H1 (cell line): ENCODE measurements around the gene CA5A. TPM values are rescaled to one million over a fixed set of nuclear protein-coding genes. Genes with fewer than 3 reads are reported as not detected.
A peak's percentile ranks its signal among the peaks of the same experiment; 100 is the strongest.

ENCODE experiments used
- CTCF ChIA-PET: fragments of 300-600 bp; sonication (Branson Sonifier 250); formaldehyde crosslinking; loops from one replicate; lab custom pipeline; 2021; ENCODE audit not compliant: partially characterized antibody; lab: Charles Lee
- POLR2A ChIA-PET: fragments of 300-600 bp; sonication (Branson Sonifier 250); formaldehyde crosslinking; loops from one replicate; lab custom pipeline; 2021; ENCODE audit warnings: inconsistent platforms; ENCODE audit not compliant: partially characterized antibody; lab: Charles Lee
- DNase-seq, 2 experiments: peaks; one replicate each; pipeline versions ENCODE4 v3.0.0 to v3.0.0-alpha.2; 2010 to 2022; ENCODE audit warnings: low spot score in 2 of 2, low read depth in 1 of 2, mixed read lengths in 1 of 2
- FAIRE-seq: peaks from 2 replicates; lab custom pipeline; 2011; peaks lifted over from hg19 to GRCh38; lab: Jason Lieb, UNC
- H2AFZ ChIP-seq: 2 replicates; pipeline ENCODE4 v1.8.1; 2012; ENCODE audit warnings: low read length, inconsistent platforms
- H2AK5ac ChIP-seq: 2 replicates; pipeline ENCODE4 v1.6.1; 2013; ENCODE audit warnings: low read depth, low read length
- H2BK120ac ChIP-seq: replicated peaks from 2 replicates; pipeline ENCODE3; 2013; ENCODE audit warnings: low read depth, low read length, inconsistent platforms
- H2BK12ac ChIP-seq: 2 replicates; pipeline ENCODE4 v1.6.1; 2013; ENCODE audit warnings: low read depth, low read length
- H2BK15ac ChIP-seq: 2 replicates; pipeline ENCODE4 v1.6.1; 2013; ENCODE audit warnings: low read length
- H2BK20ac ChIP-seq: 2 replicates; pipeline ENCODE4 v1.6.1; 2013; ENCODE audit warnings: low read length
- H2BK5ac ChIP-seq: 2 replicates; pipeline ENCODE4 v1.6.1; 2013; ENCODE audit warnings: low read depth, low read length
- H3K14ac ChIP-seq: 2 replicates; pipeline ENCODE4 v1.6.1; 2013; ENCODE audit warnings: inconsistent platforms; ENCODE audit not compliant: insufficient read length
- H3K18ac ChIP-seq: 2 replicates; pipeline ENCODE4 v1.6.1; 2013; ENCODE audit warnings: low read length; ENCODE audit errors: extremely low read depth
- H3K23ac ChIP-seq: 2 replicates; pipeline ENCODE4 v1.6.1; 2013; ENCODE audit warnings: inconsistent platforms; ENCODE audit not compliant: insufficient read length
- H3K23me2 ChIP-seq: 2 replicates; pipeline ENCODE4 v1.6.1; 2013; ENCODE audit warnings: low read depth, low read length
- H3K27ac ChIP-seq: 2 replicates; pipeline ENCODE4 v1.6.1; 2011; ENCODE audit warnings: low read depth, low read length, inconsistent platforms
- H3K27me3 ChIP-seq, 4 experiments: replicated peaks in 1 of 4; 1 replicate in 1 of 4; 2 replicates in 3 of 4; pipeline versions ENCODE4 v1.6.1 to v1.8.1; 2011 to 2013; ENCODE audit warnings: low read length in 3 of 4, mild to moderate bottlenecking in 3 of 4, inconsistent platforms in 2 of 4, mixed read lengths in 2 of 4, moderate library complexity in 1 of 4; ENCODE audit not compliant: control insufficient read depth in 3 of 4, insufficient read depth in 3 of 4; ENCODE audit errors: extremely low read depth in 1 of 4
- H3K36me3 ChIP-seq, 4 experiments: 2 replicates each; pipeline versions ENCODE4 v1.6.1 to v1.8.1; 2011 to 2013; ENCODE audit warnings: mild to moderate bottlenecking in 4 of 4, low read length in 3 of 4, moderate library complexity in 2 of 4, control low read depth in 1 of 4, inconsistent platforms in 1 of 4; ENCODE audit not compliant: insufficient read depth in 4 of 4, control insufficient read depth in 2 of 4
- H3K4ac ChIP-seq: replicated peaks from 2 replicates; pipeline ENCODE3; 2013; ENCODE audit warnings: low read length, low read depth, mixed read lengths, inconsistent platforms; ENCODE audit not compliant: insufficient read length
- H3K4me1 ChIP-seq, 4 experiments: replicated peaks in 1 of 4; 1 replicate in 1 of 4; 2 replicates in 3 of 4; pipeline versions ENCODE4 v1.6.1 to v1.8.1; 2011 to 2013; ENCODE audit warnings: low read length in 3 of 4, inconsistent platforms in 2 of 4, mixed read lengths in 1 of 4; ENCODE audit not compliant: insufficient read depth in 4 of 4, control insufficient read depth in 3 of 4
- H3K4me2 ChIP-seq, 2 experiments: 2 replicates each; pipeline versions ENCODE4 v1.6.1 to v1.8.1; 2011 to 2013; ENCODE audit warnings: low read depth in 2 of 2, low read length in 2 of 2, control low read depth in 1 of 2, inconsistent platforms in 1 of 2, mild to moderate bottlenecking in 1 of 2; ENCODE audit not compliant: insufficient read depth in 1 of 2
- H3K4me3 ChIP-seq, 4 experiments: fragments of 200-600, 300-600 bp in 1 of 4; sonication (generic), shearing (Covaris generic), sonication (Bioruptor Twin) in 1 of 4; 2 replicates each; pipeline versions ENCODE4 v1.5.1 to v1.8.1; 2011 to 2016; ENCODE audit warnings: low read length in 4 of 4, low read depth in 3 of 4, control low read depth in 2 of 4, inconsistent platforms in 2 of 4, mild to moderate bottlenecking in 2 of 4, mixed read lengths in 1 of 4, moderate library complexity in 1 of 4; ENCODE audit not compliant: insufficient read depth in 2 of 4; ENCODE audit errors: extremely low read depth in 1 of 4
- H3K56ac ChIP-seq: replicated peaks from 2 replicates; pipeline ENCODE3; 2013; ENCODE audit warnings: low read depth, mild to moderate bottlenecking, mixed read lengths, low read length, inconsistent platforms; ENCODE audit not compliant: insufficient read length
- H3K79me1 ChIP-seq: 2 replicates; pipeline ENCODE4 v1.6.1; 2013; ENCODE audit warnings: low read depth, low read length, control low read depth
- H3K79me2 ChIP-seq, 2 experiments: 2 replicates each; pipeline versions ENCODE4 v1.6.1 to v1.8.1; 2012 to 2013; ENCODE audit warnings: low read length in 2 of 2, mild to moderate bottlenecking in 2 of 2, inconsistent platforms in 1 of 2; ENCODE audit not compliant: insufficient read depth in 2 of 2, control insufficient read depth in 1 of 2
- H3K9ac ChIP-seq, 4 experiments: replicated peaks in 1 of 4; 1 replicate in 1 of 4; 2 replicates in 3 of 4; pipeline versions ENCODE4 v1.6.1 to v1.8.1; 2011 to 2013; ENCODE audit warnings: low read depth in 3 of 4, low read length in 3 of 4, control low read depth in 2 of 4, mild to moderate bottlenecking in 2 of 4, moderate library complexity in 2 of 4, inconsistent platforms in 1 of 4; ENCODE audit errors: extremely low read depth in 1 of 4
- H3K9me3 ChIP-seq, 2 experiments: 2 replicates each; pipeline versions ENCODE4 v1.6.1 to v1.8.1; 2012 to 2013; ENCODE audit warnings: mild to moderate bottlenecking in 2 of 2, moderate library complexity in 2 of 2, control low read depth in 1 of 2, inconsistent platforms in 1 of 2, low read depth in 1 of 2, low read length in 1 of 2, mixed read lengths in 1 of 2; ENCODE audit not compliant: insufficient read depth in 2 of 2
- H4K20me1 ChIP-seq, 2 experiments: replicated peaks in 1 of 2; 2 replicates each; pipeline versions ENCODE3 to v1.8.1; 2011 to 2013; ENCODE audit warnings: inconsistent platforms in 2 of 2, low read length in 2 of 2, mild to moderate bottlenecking in 1 of 2; ENCODE audit not compliant: insufficient read depth in 2 of 2, control insufficient read depth in 1 of 2
- H4K5ac ChIP-seq: 2 replicates; pipeline ENCODE4 v1.6.1; 2013; ENCODE audit warnings: low read length, low read depth, mixed read lengths, inconsistent platforms; ENCODE audit not compliant: insufficient read length
- H4K8ac ChIP-seq: 2 replicates; pipeline ENCODE4 v1.8.0; 2013; ENCODE audit warnings: mild to moderate bottlenecking, moderate library complexity, low read length, inconsistent platforms; ENCODE audit not compliant: insufficient read depth; ENCODE audit errors: extremely low read depth
- H4K91ac ChIP-seq: replicated peaks from 2 replicates; pipeline ENCODE3; 2013; ENCODE audit warnings: low read length, mixed read lengths, inconsistent platforms; ENCODE audit not compliant: insufficient read length
- EP300 ChIP-seq, 2 experiments: IDR thresholded peaks; 1 replicate in 1 of 2; 2 replicates in 1 of 2; pipeline ENCODE4 v1.6.1; 2011 to 2012; ENCODE audit warnings: low read depth in 2 of 2, low read length in 2 of 2, mild to moderate bottlenecking in 2 of 2, borderline replicate concordance in 1 of 2, inconsistent platforms in 1 of 2, moderate library complexity in 1 of 2
- WGBS, 2 experiments: shearing (Covaris generic) in 1 of 2; methylation state at CpG; one replicate each; pipeline versions ENCODE4 v1.1.6 to v1.1.7; 2013 to 2015; ENCODE audit warnings: low lambda C conversion rate in 2 of 2, mixed read lengths in 2 of 2, inconsistent platforms in 1 of 2, low coverage in 1 of 2, missing lambda C conversion rate in 1 of 2; ENCODE audit not compliant: insufficient replicate concordance in 2 of 2, insufficient coverage in 1 of 2, insufficient read length in 1 of 2; ENCODE audit errors: extremely low coverage in 1 of 2, missing lambda C conversion rate in 1 of 2; 5-methylcytosine and 5-hydroxymethylcytosine counted together
- polyA plus RNA-seq, 7 experiments: library from polyadenylated mRNA; depleted of rRNA in 3 of 7; stranded (reverse) in 5 of 7; unstranded in 2 of 7; fragments of >200 nt in 5 of 7; fragments of 200-250 nt in 2 of 7; gene quantifications; 1 replicate in 5 of 7; 2 replicates in 1 of 7; 4 replicates in 1 of 7; pipeline versions ENCODE4 v1.2.1 to v1.2.3, GENCODE V29; 2011 to 2013; ENCODE audit warnings: missing spikeins in 2 of 7, mixed read lengths in 2 of 7
- total RNA-seq: library from RNA; stranded (reverse); fragmentation: NEBNext Ultra II Directional; extraction: Animal tissue kit (Norgen Biotek cat#: 25700); gene quantifications from 2 replicates; pipeline ENCODE4 v1.2.1, GENCODE V29; 2021
- TF ChIP-seq, protein P1 (sequence below): IDR thresholded peaks from 2 replicates; pipeline ENCODE4 v1.6.1; 2011; ENCODE audit warnings: low read depth, mild to moderate bottlenecking, low read length; ENCODE audit not compliant: insufficient read depth

CA5A gene
- total and polyA plus RNA-seq, 2 of the 8 experiments (the other 6 are each of a cell fraction or from before 2014, with no cell fraction given) = not detected

DNA sequence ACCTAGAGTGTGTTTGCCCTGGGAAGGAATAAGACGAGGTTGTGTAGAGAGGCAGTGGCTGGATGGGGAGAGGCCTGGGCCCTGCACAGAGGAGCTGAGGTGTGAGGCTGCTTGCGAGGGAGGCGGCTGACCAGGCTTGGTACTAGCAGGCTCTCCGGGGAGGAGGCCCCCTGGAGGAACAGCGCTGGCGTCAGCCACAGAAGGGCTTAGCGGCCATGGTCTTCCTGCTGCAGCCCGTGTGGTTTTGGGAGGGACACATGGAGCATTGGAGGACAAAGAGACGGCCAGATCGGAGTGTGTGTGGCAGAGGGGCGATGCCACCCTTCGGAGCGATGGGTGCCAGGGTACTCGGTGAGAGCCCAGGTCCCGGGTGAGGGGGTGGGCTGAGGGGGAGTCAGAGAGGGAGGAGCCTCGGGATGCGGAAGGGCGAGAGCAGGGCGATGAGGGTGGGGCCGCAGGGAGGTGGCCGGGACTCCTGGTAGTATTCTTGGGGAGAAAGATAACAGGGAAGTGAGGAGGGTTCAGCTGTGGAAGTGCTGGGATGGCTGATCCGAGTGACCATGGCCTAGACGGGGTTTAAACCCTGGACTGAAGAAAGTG is 23.2 kb upstream of the CA5A start:
- peaks cover 0 to 5% (median 1%) of the 10 kb centered on the region in 4 experiments; a peak in 2 of 8 replicates for H3K36me3 ChIP-seq
- no peak overlapping the region for H3K27ac ChIP-seq
- no peaks in the 10 kb centered on the region for H3K27me3 ChIP-seq
- H2BK20ac ChIP-seq = no peak overlapping the region
- TF ChIP-seq, protein P1, sequence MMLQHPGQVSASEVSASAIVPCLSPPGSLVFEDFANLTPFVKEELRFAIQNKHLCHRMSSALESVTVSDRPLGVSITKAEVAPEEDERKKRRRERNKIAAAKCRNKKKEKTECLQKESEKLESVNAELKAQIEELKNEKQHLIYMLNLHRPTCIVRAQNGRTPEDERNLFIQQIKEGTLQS = no peak
- peak in 1 of 2 experiments; percentile 53; a peak in 1 of 3 replicates for TF ChIP-seq EP300 (IDR thresholded peaks at IDR 0.05; ENCODE audit: borderline replicate concordance in 1 of 2, low read depth in 2 of 2, low read length in 2 of 2)
- H4K91ac ChIP-seq = peak overlapping the region; percentile 48
- no peak overlapping the region for H2BK15ac ChIP-seq
- CTCF ChIA-PET = interaction anchor here (1.3 to 1.4 kb wide), 3 partner anchors 13 to 53 kb away, joined by 3 read pairs; no protein-coding TSS in a partner anchor
- no peaks in the 10 kb centered on the region for H3K23me2 ChIP-seq
- no peak overlapping the region for H3K4ac ChIP-seq
- peak overlapping the region; percentile 45 for H4K8ac ChIP-seq
- no peak overlapping the region for H3K56ac ChIP-seq
- H3K79me2 ChIP-seq = peaks cover 4 to 97% of the 10 kb centered on the region in 2 experiments; a peak in 3 of 4 replicates
- no peak overlapping the region for H2BK5ac ChIP-seq
- no peaks in the 10 kb centered on the region for H3K9me3 ChIP-seq
- no peak overlapping the region; a peak in 1 of 7 replicates for H3K9ac ChIP-seq
- no peak for DNase-seq
- FAIRE-seq = no peak
- no peak overlapping the region for H3K18ac ChIP-seq
- peaks cover 0 to 1% (median 0%) of the 10 kb centered on the region in 4 experiments; a peak in 3 of 7 replicates for H3K4me1 ChIP-seq
- H3K4me2 ChIP-seq = no peak overlapping the region; a peak in 1 of 4 replicates
- no peak overlapping the region for H4K5ac ChIP-seq
- H3K79me1 ChIP-seq = peaks cover 22% of the 10 kb centered on the region
- H2AK5ac ChIP-seq = no peak overlapping the region
- no peak overlapping the region for H3K23ac ChIP-seq
- no peak overlapping the region for H3K14ac ChIP-seq
- peaks cover 7 to 30% of the 10 kb centered on the region in 2 experiments for H4K20me1 ChIP-seq
- H2BK120ac ChIP-seq = no peak overlapping the region
- no peak overlapping the region for H2AFZ ChIP-seq
- H3K4me3 ChIP-seq = no peak overlapping the region
- H2BK12ac ChIP-seq = no peak overlapping the region
- POLR2A ChIA-PET = interaction anchor here (0.9 to 1.0 kb wide), 2 partner anchors 9 to 12 kb away, joined by 3 to 5 read pairs; partner anchors contain the start of gene BANP
- 88% methylated on average over 12 of the region's 23 CpGs; no CpG with 5 or more reads in 1 of the 2 experiments for WGBS, 2 experiments
